ENCODE results near the gene PLIN4. TPM values are rescaled to one million over a fixed set of nuclear protein-coding genes. Genes with fewer than 3 reads are reported as not detected.

PLIN4 gene
- total RNA-seq, 1 donor: under 0.01 TPM

DNA sequence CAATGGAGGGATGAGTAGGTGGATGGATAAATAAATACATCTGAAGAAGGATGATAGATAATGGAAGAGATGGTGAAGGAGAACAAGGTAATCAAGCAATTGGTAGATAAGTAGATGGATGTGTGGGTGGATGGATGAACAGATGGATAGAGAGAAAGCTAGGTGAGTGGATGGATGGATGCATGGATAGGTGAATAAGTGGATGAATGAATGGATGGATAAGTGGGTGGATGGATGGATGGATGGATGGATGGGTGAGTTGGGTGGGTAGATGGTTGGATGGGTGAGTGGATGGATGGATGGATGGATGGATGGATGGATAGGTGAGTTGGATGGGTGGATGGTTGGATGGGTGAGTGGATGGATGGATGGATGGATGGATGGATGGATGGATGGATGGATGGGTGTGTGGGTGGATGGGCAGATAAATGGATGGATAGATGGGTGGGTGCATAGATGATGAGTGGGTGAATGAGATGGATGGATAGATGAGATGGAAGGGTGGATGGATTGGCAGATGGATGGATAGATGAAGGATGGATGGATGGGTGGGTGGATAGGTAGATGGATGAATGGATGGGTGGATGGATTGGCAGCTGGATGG, 34.9 kb upstream of the PLIN4 start:
- H3K4me2 ChIP-seq (ENCODE audit: insufficient read depth, low read length): no peak overlapping the region
- no peaks in the 10 kb centered on the region for H3K36me3 ChIP-seq (ENCODE audit: insufficient read depth, low read length)
- DNase-seq (ENCODE audit: insufficient read length, low spot score, missing footprints): no peak
- no peak overlapping the region for H2AFZ ChIP-seq (ENCODE audit: low read length)
- no peak overlapping the region for H3K27ac ChIP-seq (ENCODE audit: low read depth, low read length)
- no peak overlapping the region for H3K4me3 ChIP-seq (ENCODE audit: insufficient read depth, low read length)
- no peaks in the 10 kb centered on the region for H3K79me2 ChIP-seq (ENCODE audit: insufficient read depth, low read length)
- no peaks in the 10 kb centered on the region for H3K9me3 ChIP-seq (ENCODE audit: low read depth, low read length)
- no peaks in the 10 kb centered on the region for H4K20me1 ChIP-seq (ENCODE audit: insufficient read depth, low read length)
- no peak for TF ChIP-seq CTCF (IDR thresholded peaks at IDR 0.05; ENCODE audit: extremely low read depth, low read depth, low read length)
- H3K4me1 ChIP-seq (ENCODE audit: insufficient read depth, low read length): no peaks in the 10 kb centered on the region
- H3K27me3 ChIP-seq (ENCODE audit: insufficient read depth, low read length): no peaks in the 10 kb centered on the region

- no peaks in the 10 kb centered on the region for H3K4me1 ChIP-seq (ENCODE audit: insufficient read depth, low read length)
- no peaks in the 10 kb centered on the region for H4K20me1 ChIP-seq (ENCODE audit: insufficient read depth, low read length)
- H3K36me3 ChIP-seq (ENCODE audit: insufficient read depth, low read length): no peaks in the 10 kb centered on the region
- H3K79me2 ChIP-seq (ENCODE audit: insufficient read depth, low read length): no peaks in the 10 kb centered on the region
- no peak overlapping the region for H3K4me2 ChIP-seq (ENCODE audit: insufficient read depth, low read length)
- no peaks in the 10 kb centered on the region for H3K9me3 ChIP-seq (ENCODE audit: low read depth, low read length)
- DNase-seq (ENCODE audit: insufficient read length, low spot score, missing footprints): no peak
- TF ChIP-seq CTCF (IDR thresholded peaks at IDR 0.05; ENCODE audit: extremely low read depth, low read depth, low read length): no peak
- no peak overlapping the region for H3K27ac ChIP-seq (ENCODE audit: low read depth, low read length)
- no peak overlapping the region for H2AFZ ChIP-seq (ENCODE audit: low read length)
- H3K27me3 ChIP-seq (ENCODE audit: insufficient read depth, low read length): no peaks in the 10 kb centered on the region
- no peak overlapping the region for H3K4me3 ChIP-seq (ENCODE audit: insufficient read depth, low read length)
Measured at GRCh38 chr19:4552525-4552819, 34.2 kb upstream of the PLIN4 start.

- no peak for TF ChIP-seq CTCF (IDR thresholded peaks at IDR 0.05; ENCODE audit: extremely low read depth, low read depth, low read length)
- Histone ChIP-seq H3K36me3 (ENCODE audit: insufficient read depth, low read length) (no peaks in the 10 kb centered on the region), H2AFZ (ENCODE audit: low read length) (no peak overlapping the region), H3K27ac (ENCODE audit: low read depth, low read length) (no peak overlapping the region), H3K4me2 (ENCODE audit: insufficient read depth, low read length) (no peak overlapping the region), H3K79me2 (ENCODE audit: insufficient read depth, low read length) (no peaks in the 10 kb centered on the region), H3K9me3 (ENCODE audit: low read depth, low read length) (no peaks in the 10 kb centered on the region), H3K27me3 (ENCODE audit: insufficient read depth, low read length) (no peaks in the 10 kb centered on the region), H3K4me3 (ENCODE audit: insufficient read depth, low read length) (no peak overlapping the region), H3K4me1 (ENCODE audit: insufficient read depth, low read length) (no peaks in the 10 kb centered on the region), H4K20me1 (ENCODE audit: insufficient read depth, low read length) (no peaks in the 10 kb centered on the region)
- DNase-seq (ENCODE audit: insufficient read length, low spot score, missing footprints): no peak
Measured at GRCh38 chr19:4550479-4551050, 32.3 kb upstream of the PLIN4 start.

- Histone ChIP-seq H3K36me3 (ENCODE audit: insufficient read depth, low read length) (no peaks in the 10 kb centered on the region), H3K4me3 (ENCODE audit: insufficient read depth, low read length) (no peak overlapping the region), H3K4me2 (ENCODE audit: insufficient read depth, low read length) (no peak overlapping the region), H3K79me2 (ENCODE audit: insufficient read depth, low read length) (no peaks in the 10 kb centered on the region), H4K20me1 (ENCODE audit: insufficient read depth, low read length) (no peaks in the 10 kb centered on the region), H3K4me1 (ENCODE audit: insufficient read depth, low read length) (no peaks in the 10 kb centered on the region), H2AFZ (ENCODE audit: low read length) (no peak overlapping the region), H3K27me3 (ENCODE audit: insufficient read depth, low read length) (no peaks in the 10 kb centered on the region), H3K9me3 (ENCODE audit: low read depth, low read length) (no peaks in the 10 kb centered on the region), H3K27ac (ENCODE audit: low read depth, low read length) (no peak overlapping the region)
- TF ChIP-seq CTCF (IDR thresholded peaks at IDR 0.05; ENCODE audit: extremely low read depth, low read depth, low read length): no peak
- DNase-seq (ENCODE audit: insufficient read length, low spot score, missing footprints): no peak
Measured at GRCh38 chr19:4550018-4550417, 31.7 kb upstream of the PLIN4 start.

Data from osteoblast (primary cell).